Natural killer cell (primary cell): ENCODE results near the gene TAF3. TPM values are rescaled to one million over a fixed set of nuclear protein-coding genes. Genes with fewer than 3 reads are reported as not detected.
"Not testable (repeated sequence)": the region's sequence is repeated elsewhere in the genome, so short reads cannot be mapped to it uniquely, and the experiment has no call there.

ENCODE experiments used
- ATAC-seq, 3 donors: fragments of 150-1000 bp in 2 of 3; fragments of 200-7000 bp in 1 of 3; cut with Tn5 transposase; 1 replicate in 1 of 3; 2 replicates in 2 of 3; pipeline ENCODE4 v1.10.0; 2021; ENCODE audit warnings: mild to moderate bottlenecking in 2 of 3, moderate library complexity in 2 of 3
- DNase-seq, 2 donors: peaks; one replicate each; pipeline versions ENCODE4 v3.0.0 to v3.0.0-alpha.2; 2013 to 2021; ENCODE audit warnings: mixed read lengths in 1 of 2
- H3K27ac ChIP-seq: one replicate; pipeline ENCODE4 v1.5.1; 2013; ENCODE audit warnings: mild to moderate bottlenecking, low read length
- H3K27me3 ChIP-seq: one replicate; pipeline ENCODE4 v1.6.1; 2013; ENCODE audit warnings: low read length; ENCODE audit not compliant: control insufficient read depth, insufficient read depth
- H3K36me3 ChIP-seq: one replicate; pipeline ENCODE4 v1.6.1; 2013; ENCODE audit warnings: low read length; ENCODE audit not compliant: control insufficient read depth, insufficient read depth
- H3K4me1 ChIP-seq: one replicate; pipeline ENCODE4 v1.6.1; 2013; ENCODE audit warnings: low read length; ENCODE audit not compliant: control insufficient read depth, insufficient read depth
- H3K4me3 ChIP-seq: one replicate; pipeline ENCODE4 v1.5.1; 2013; ENCODE audit warnings: low read length
- H3K9me3 ChIP-seq: one replicate; pipeline ENCODE4 v1.6.1; 2013; ENCODE audit warnings: low read length; ENCODE audit not compliant: control insufficient read depth, insufficient read depth
- H3K27ac Mint-ChIP-seq, 2 donors: one replicate each; pipeline ENCODE4 v1.8.0; 2022; ENCODE audit warnings: mild to moderate bottlenecking in 2 of 2, mixed read lengths in 2 of 2, moderate library complexity in 1 of 2
- H3K27me3 Mint-ChIP-seq, 2 donors: one replicate each; pipeline ENCODE4 v1.8.0; 2022; ENCODE audit warnings: low read depth in 2 of 2, mixed read lengths in 2 of 2
- H3K36me3 Mint-ChIP-seq: one replicate; pipeline ENCODE4 v1.8.0; 2022; ENCODE audit warnings: mixed read lengths
- H3K4me1 Mint-ChIP-seq, 2 donors: one replicate each; pipeline ENCODE4 v1.8.0; 2022; ENCODE audit warnings: mixed read lengths in 2 of 2
- H3K4me3 Mint-ChIP-seq: one replicate; pipeline ENCODE4 v1.8.0; 2022; ENCODE audit warnings: mild to moderate bottlenecking, moderate library complexity, mixed read lengths
- H3K9me3 Mint-ChIP-seq, 2 donors: one replicate each; pipeline ENCODE4 v1.8.0; 2022; ENCODE audit warnings: mixed read lengths in 2 of 2
- CTCF ChIP-seq: fragments of 200-600 bp; IDR thresholded peaks from one replicate; pipeline ENCODE4 v1.8.0; 2022; ENCODE audit warnings: antibody characterized with exemption
- WGBS: methylation state at CpG from one replicate; pipeline ENCODE4 v1.1.7; 2013; ENCODE audit warnings: missing lambda C conversion rate; ENCODE audit not compliant: insufficient coverage; 5-methylcytosine and 5-hydroxymethylcytosine counted together
- intact Hi-C: fragments of 100-400 bp; cut with micrococcal nuclease; formaldehyde crosslinking; loops from one replicate; pipeline ENCODE4 v1.14.2; 2022
- total RNA-seq, 4 donors: library from RNA; stranded (reverse); fragments of 120-200 nt in 1 of 4; gene quantifications; one replicate each; pipeline versions ENCODE4 v1.2.3 to v1.2.4, GENCODE V29; 2013 to 2022

TAF3 gene
- total RNA-seq, 3 donors from 2014 or later (not counting 1 experiment from before 2014, with no cell fraction given) = 14.5 to 17.0 (median 15.6) TPM

GRCh38 chr10:7810443-7810842 is 7.9 kb upstream of the TAF3 start:
- Histone ChIP-seq H3K36me3 (peaks cover 20% of the 10 kb centered on the region), H3K4me1 (no peaks in the 10 kb centered on the region), H3K27ac (no peak overlapping the region), H3K4me3 (no peak overlapping the region), H3K9me3 (no peaks in the 10 kb centered on the region), H3K27me3 (no peaks in the 10 kb centered on the region)
- Mint-ChIP-seq H3K4me3 (no peak overlapping the region), H3K36me3 (no peaks in the 10 kb centered on the region), H3K4me1 (no peaks in the 10 kb centered on the region), H3K27ac (no peak overlapping the region), H3K27me3 (no peaks in the 10 kb centered on the region), H3K9me3 (no peaks in the 10 kb centered on the region)
- intact Hi-C loops = no loop called here
- DNase-seq = no peak
- no peak for TF ChIP-seq CTCF
- 91% methylated on average over 7 of the region's 7 CpGs for WGBS
- no peak for ATAC-seq

GRCh38 chr10:7811000-7811399 is 7.3 kb upstream of the TAF3 start:
- no peak overlapping the region for H3K27ac Mint-ChIP-seq
- no peak overlapping the region for H3K4me3 Mint-ChIP-seq
- H3K4me1 Mint-ChIP-seq = no peaks in the 10 kb centered on the region
- H3K27me3 Mint-ChIP-seq = no peaks in the 10 kb centered on the region
- no peaks in the 10 kb centered on the region for H3K9me3 ChIP-seq
- H3K36me3 ChIP-seq = peaks cover 16% of the 10 kb centered on the region
- DNase-seq (no peak), ATAC-seq (no peak)
- intact Hi-C loops = no loop called here
- no peaks in the 10 kb centered on the region for H3K9me3 Mint-ChIP-seq
- no peaks in the 10 kb centered on the region for H3K36me3 Mint-ChIP-seq
- no peaks in the 10 kb centered on the region for H3K4me1 ChIP-seq
- H3K27ac ChIP-seq = no peak overlapping the region
- TF ChIP-seq CTCF = no peak
- whole genome bisulfite sequencing = 97% methylated on average over 4 of the region's 5 CpGs
- H3K4me3 ChIP-seq = no peak overlapping the region
- H3K27me3 ChIP-seq = no peaks in the 10 kb centered on the region

- H3K36me3 Mint-ChIP-seq, H3K4me1 Mint-ChIP-seq, H3K27me3 Mint-ChIP-seq, H3K9me3 Mint-ChIP-seq, H3K27ac Mint-ChIP-seq, ATAC-seq, H3K4me3 Mint-ChIP-seq, H3K27me3 ChIP-seq, H3K27ac ChIP-seq, H3K4me1 ChIP-seq, H3K4me3 ChIP-seq, H3K9me3 ChIP-seq, intact Hi-C loops, DNase-seq: not testable (repeated sequence)
- peaks cover 13% of the 10 kb centered on the region for H3K36me3 ChIP-seq
- WGBS = 84% methylated on average over 7 of the region's 7 CpGs
Observed at GRCh38 chr10:7811743-7812142, 6.6 kb upstream of the TAF3 start.

- Mint-ChIP-seq H3K36me3 (no peaks in the 10 kb centered on the region), H3K4me3 (no peak overlapping the region), H3K27ac (no peak overlapping the region), H3K4me1 (peaks cover 4 to 6% of the 10 kb centered on the region in 2 donors), H3K9me3 (no peaks in the 10 kb centered on the region), H3K27me3 (no peaks in the 10 kb centered on the region)
- peaks cover 2% of the 10 kb centered on the region for H3K36me3 ChIP-seq
- no peak overlapping the region for H3K27ac ChIP-seq
- intact Hi-C loops = no loop called here
- no peak for ATAC-seq
- WGBS = 76% methylated on average over 3 of the region's 3 CpGs
- DNase-seq = no peak
- H3K27me3 ChIP-seq = no peaks in the 10 kb centered on the region
- TF ChIP-seq CTCF = no peak
- H3K4me3 ChIP-seq = no peak overlapping the region
- no peaks in the 10 kb centered on the region for H3K9me3 ChIP-seq
- peaks cover 7% of the 10 kb centered on the region for H3K4me1 ChIP-seq
Observed at GRCh38 chr10:7813481-7813880, 4.8 kb upstream of the TAF3 start.
